ENCODE measurements around the gene MPHOSPH6. TPM values are rescaled to one million over a fixed set of nuclear protein-coding genes. Genes with fewer than 3 reads are reported as not detected.

MPHOSPH6 gene
- total and polyA plus RNA-seq, 12 donors, result 12.7 to 85.3 (median 23.8) TPM

- Histone ChIP-seq H3K27ac (peak overlapping the region in 2 of 5 donors; percentile 14 to 66), H3K27me3 (no peaks in the 10 kb centered on the region), H3K4me3 (no peak overlapping the region), H3K4me1 (replicated peaks in 1 of 2) (peaks cover 10 to 15% of the 10 kb centered on the region in 2 donors), H3K36me3 (replicated peaks in 1 of 2) (peaks cover 0 to 9% of the 10 kb centered on the region in 2 donors), H3K9me3 (replicated peaks in 1 of 3) (no peaks in the 10 kb centered on the region)
- intact Hi-C loops (cut with DNase I), result no loop called here
- TF ChIP-seq CTCF (IDR thresholded peaks at IDR 0.05), result no peak
- TF ChIP-seq POLR2A (IDR thresholded peaks at IDR 0.05), result peak in 1 of 2 donors; percentile 13
- WGBS, 4 donors, result 51 to 63% (median 62%) methylated on average over 8 of the region's 8 CpGs
- DNase-seq, result peak; percentile 35 to 75 (median 65)
Observed at GRCh38 chr16:82152641-82153112, 17.3 kb downstream of the MPHOSPH6 start.

GRCh38 chr16:82152196-82152595 lies 17.8 kb downstream of the MPHOSPH6 start:
- Histone ChIP-seq H3K27me3 (no peaks in the 10 kb centered on the region), H3K27ac (peak overlapping the region in 2 of 5 donors; percentile 14 to 66), H3K4me1 (replicated peaks in 1 of 2) (peaks cover 6 to 10% of the 10 kb centered on the region in 2 donors), H3K4me3 (no peak overlapping the region), H3K36me3 (replicated peaks in 1 of 2) (peaks cover 0 to 9% of the 10 kb centered on the region in 2 donors), H3K9me3 (replicated peaks in 1 of 3) (no peaks in the 10 kb centered on the region)
- intact Hi-C loops (cut with DNase I), result no loop called here
- 70 to 95% (median 87%) methylated on average over 2 of the region's 2 CpGs for WGBS, 4 donors
- TF ChIP-seq POLR2A (IDR thresholded peaks at IDR 0.05) (no peak), CTCF (IDR thresholded peaks at IDR 0.05) (no peak)
- DNase-seq, result no peak

- Histone ChIP-seq H3K27me3 (no peaks in the 10 kb centered on the region), H3K9me3 (replicated peaks in 1 of 3) (no peaks in the 10 kb centered on the region), H3K4me1 (replicated peaks in 1 of 2) (peaks cover 3 to 4% of the 10 kb centered on the region in 2 donors), H3K27ac (no peak overlapping the region), H3K4me3 (no peak overlapping the region), H3K36me3 (replicated peaks in 1 of 2) (peaks cover 0 to 9% of the 10 kb centered on the region in 2 donors)
- intact Hi-C loops (cut with DNase I), result no loop called here
- 83 to 92% (median 88%) methylated on average over 1 of the region's 1 CpG for WGBS, 4 donors
- TF ChIP-seq CTCF (IDR thresholded peaks at IDR 0.05), result no peak
- TF ChIP-seq POLR2A (IDR thresholded peaks at IDR 0.05), result no peak
- no peak for DNase-seq
Observed at GRCh38 chr16:82150549-82150948, 19.5 kb downstream of the MPHOSPH6 start.

GRCh38 chr16:82149536-82149935 lies 20.5 kb downstream of the MPHOSPH6 start:
- 86 to 98% (median 95%) methylated on average over 2 of the region's 2 CpGs for WGBS, 4 donors
- intact Hi-C loops (cut with DNase I), result no loop called here
- no peak for DNase-seq
- Histone ChIP-seq H3K9me3 (replicated peaks in 1 of 3) (no peaks in the 10 kb centered on the region), H3K27me3 (no peaks in the 10 kb centered on the region), H3K4me1 (replicated peaks in 1 of 2) (peaks cover 3 to 4% of the 10 kb centered on the region in 2 donors), H3K27ac (no peak overlapping the region), H3K36me3 (replicated peaks in 1 of 2) (peaks cover 0 to 9% of the 10 kb centered on the region in 2 donors), H3K4me3 (no peak overlapping the region)
- no peak for TF ChIP-seq CTCF (IDR thresholded peaks at IDR 0.05)
- no peak for TF ChIP-seq POLR2A (IDR thresholded peaks at IDR 0.05)
